B cell (primary cell): Measurements from ENCODE around the gene SESTD1. TPM values are rescaled to one million over a fixed set of nuclear protein-coding genes. Genes with fewer than 3 reads are reported as not detected.

Source experiments
- ATAC-seq: fragments of 200-7000 bp; cut with Tn5 transposase; one replicate; pipeline ENCODE4 v1.10.0; 2021; ENCODE audit warnings: low read depth, mild to moderate bottlenecking, moderate number of reproducible peaks, moderate library complexity
- CTCF ChIA-PET: fragments of 350-600 bp; sonication (Branson Sonifier 250); formaldehyde crosslinking; loops from one replicate; lab custom pipeline; 2021; ENCODE audit warnings: antibody characterized with exemption, inconsistent platforms; lab: Charles Lee
- POLR2A ChIA-PET: fragments of 350-600 bp; sonication (Branson Sonifier 250); formaldehyde crosslinking; loops from one replicate; lab custom pipeline; 2021; ENCODE audit warnings: antibody characterized with exemption; lab: Charles Lee
- DNase-seq: peaks from one replicate; pipeline ENCODE4 v3.0.0; 2013
- H2AFZ ChIP-seq: 2 replicates; pipeline ENCODE4 v1.6.1; 2012; ENCODE audit warnings: mild to moderate bottlenecking, low read depth, low read length; ENCODE audit not compliant: insufficient read depth, poor library complexity, severe bottlenecking
- H3K27ac ChIP-seq, 2 donors: 1 replicate in 1 of 2; 2 replicates in 1 of 2; pipeline ENCODE4 v1.5.1; 2012 to 2013; ENCODE audit warnings: low read length in 2 of 2, mild to moderate bottlenecking in 2 of 2, moderate library complexity in 1 of 2
- H3K27me3 ChIP-seq, 4 experiments: fragments of 200-600 bp in 1 of 4; sonication (generic) in 1 of 4; replicated peaks in 1 of 4; 1 replicate in 2 of 4; 2 replicates in 2 of 4; pipeline versions ENCODE4 v1.6.1 to v1.7.0; 2013 to 2016; ENCODE audit warnings: low read length in 3 of 4, mild to moderate bottlenecking in 2 of 4, mixed read lengths in 1 of 4, moderate library complexity in 1 of 4; ENCODE audit not compliant: insufficient read depth in 4 of 4, control insufficient read depth in 3 of 4; ENCODE audit errors: control extremely low read depth in 1 of 4
- H3K36me3 ChIP-seq, 2 experiments: replicated peaks in 1 of 2; 1 replicate in 1 of 2; 2 replicates in 1 of 2; pipeline versions ENCODE4 v1.6.1 to v1.7.1; 2013; ENCODE audit warnings: low read length in 1 of 2; ENCODE audit not compliant: insufficient read depth in 2 of 2, control insufficient read depth in 1 of 2; ENCODE audit errors: control extremely low read depth in 1 of 2, extremely low read depth in 1 of 2
- H3K4me1 ChIP-seq, 2 donors: fragments of 200-600 bp in 1 of 2; sonication (generic) in 1 of 2; 1 replicate in 1 of 2; 2 replicates in 1 of 2; pipeline versions ENCODE4 v1.5.1 to v1.6.1; 2013 to 2017; ENCODE audit warnings: low read length in 2 of 2; ENCODE audit not compliant: control insufficient read depth in 2 of 2, insufficient read depth in 2 of 2
- H3K4me2 ChIP-seq: replicated peaks from 2 replicates; pipeline ENCODE3; 2012; ENCODE audit warnings: mild to moderate bottlenecking, low read depth, low read length; ENCODE audit not compliant: poor library complexity, severe bottlenecking
- H3K4me3 ChIP-seq, 5 experiments: fragments of 200-600 bp in 1 of 5; sonication (generic) in 1 of 5; 1 replicate in 3 of 5; 2 replicates in 2 of 5; pipeline versions ENCODE4 v1.5.1 to v1.7.0; 2011 to 2016; ENCODE audit warnings: low read length in 4 of 5, mild to moderate bottlenecking in 4 of 5, low read depth in 2 of 5, control low read depth in 1 of 5, moderate library complexity in 1 of 5; ENCODE audit not compliant: insufficient read depth in 1 of 5; ENCODE audit errors: control extremely low read depth in 1 of 5, extremely low read depth in 1 of 5
- H3K79me2 ChIP-seq: fragments of 200-600 bp; sonication (generic); one replicate; pipeline ENCODE4 v1.6.0; 2016; ENCODE audit warnings: low read length; ENCODE audit not compliant: control insufficient read depth, insufficient read depth
- H3K9ac ChIP-seq: fragments of 200-600 bp; sonication (generic); 2 replicates; pipeline ENCODE4 v1.6.1; 2017; ENCODE audit warnings: mild to moderate bottlenecking, low read length, moderate library complexity
- H3K9me3 ChIP-seq, 3 donors: one replicate each; pipeline versions ENCODE4 v1.6.1 to v1.7.1; 2013; ENCODE audit warnings: low read length in 2 of 3; ENCODE audit not compliant: control insufficient read depth in 2 of 3, insufficient read depth in 1 of 3; ENCODE audit errors: control extremely low read depth in 1 of 3
- H4K20me1 ChIP-seq: 2 replicates; pipeline ENCODE4 v1.6.0; 2012; ENCODE audit warnings: mild to moderate bottlenecking, low read length; ENCODE audit not compliant: insufficient read depth, control insufficient read depth, poor library complexity, severe bottlenecking
- H3K27ac Mint-ChIP-seq: one replicate; pipeline ENCODE4 v1.8.0; 2021; ENCODE audit warnings: mixed read lengths
- H3K27me3 Mint-ChIP-seq: one replicate; pipeline ENCODE4 v1.8.0; 2021; ENCODE audit warnings: mixed read lengths
- H3K4me1 Mint-ChIP-seq: one replicate; pipeline ENCODE4 v1.8.0; 2021; ENCODE audit warnings: mixed read lengths
- H3K4me3 Mint-ChIP-seq: one replicate; pipeline ENCODE4 v1.8.0; 2021; ENCODE audit warnings: mixed read lengths
- H3K9me3 Mint-ChIP-seq: one replicate; pipeline ENCODE4 v1.8.0; 2022; ENCODE audit warnings: mixed read lengths; ENCODE audit not compliant: insufficient read depth
- EZH2 ChIP-seq: IDR thresholded peaks from 2 replicates; pipeline ENCODE4 v1.6.1; 2012; ENCODE audit warnings: borderline replicate concordance, low read depth, mild to moderate bottlenecking, moderate library complexity, low read length; ENCODE audit not compliant: insufficient read depth, poor library complexity, severe bottlenecking
- WGBS: methylation state at CpG from one replicate; pipeline ENCODE4 v1.1.5; 2013; ENCODE audit warnings: missing lambda C conversion rate; ENCODE audit not compliant: insufficient coverage; 5-methylcytosine and 5-hydroxymethylcytosine counted together
- intact Hi-C: fragments of 100-400 bp; cut with micrococcal nuclease; formaldehyde crosslinking; loops from one replicate; pipeline ENCODE4 v1.10.0; 2022
- polyA plus RNA-seq: library from polyadenylated mRNA; depleted of rRNA; stranded (reverse); fragments of >200 nt; gene quantifications from 2 replicates; pipeline ENCODE4 v1.2.3, GENCODE V29; 2012
- total RNA-seq, 2 donors: library from RNA; stranded (reverse); fragments of 120-200 nt in 1 of 2; gene quantifications; 1 replicate in 1 of 2; 2 replicates in 1 of 2; pipeline versions ENCODE4 v1.2.3 to v1.2.4, GENCODE V29; 2013 to 2022
- TF ChIP-seq, protein P1 (sequence below): fragments of 200-600 bp; IDR thresholded peaks from one replicate; pipeline ENCODE4 v1.8.0; 2022; ENCODE audit warnings: antibody characterized with exemption, mild to moderate bottlenecking

The SESTD1 gene
- total and polyA plus RNA-seq, 2 donors (not counting 1 experiment from before 2014, with no cell fraction given), result 52.0 to 66.1 TPM

- intact Hi-C loops, result no loop called here
- Mint-ChIP-seq H3K27ac (no peak overlapping the region), H3K27me3 (no peaks in the 10 kb centered on the region), H3K9me3 (peaks cover 5% of the 10 kb centered on the region), H3K4me3 (no peak overlapping the region), H3K4me1 (no peaks in the 10 kb centered on the region)
- no peak for DNase-seq
- no peaks in the 10 kb centered on the region for H3K27me3 ChIP-seq
- H3K4me1 ChIP-seq, result no peaks in the 10 kb centered on the region
- CTCF ChIA-PET, result no interaction called here
- TF ChIP-seq EZH2, result no peak
- TF ChIP-seq, protein P1, sequence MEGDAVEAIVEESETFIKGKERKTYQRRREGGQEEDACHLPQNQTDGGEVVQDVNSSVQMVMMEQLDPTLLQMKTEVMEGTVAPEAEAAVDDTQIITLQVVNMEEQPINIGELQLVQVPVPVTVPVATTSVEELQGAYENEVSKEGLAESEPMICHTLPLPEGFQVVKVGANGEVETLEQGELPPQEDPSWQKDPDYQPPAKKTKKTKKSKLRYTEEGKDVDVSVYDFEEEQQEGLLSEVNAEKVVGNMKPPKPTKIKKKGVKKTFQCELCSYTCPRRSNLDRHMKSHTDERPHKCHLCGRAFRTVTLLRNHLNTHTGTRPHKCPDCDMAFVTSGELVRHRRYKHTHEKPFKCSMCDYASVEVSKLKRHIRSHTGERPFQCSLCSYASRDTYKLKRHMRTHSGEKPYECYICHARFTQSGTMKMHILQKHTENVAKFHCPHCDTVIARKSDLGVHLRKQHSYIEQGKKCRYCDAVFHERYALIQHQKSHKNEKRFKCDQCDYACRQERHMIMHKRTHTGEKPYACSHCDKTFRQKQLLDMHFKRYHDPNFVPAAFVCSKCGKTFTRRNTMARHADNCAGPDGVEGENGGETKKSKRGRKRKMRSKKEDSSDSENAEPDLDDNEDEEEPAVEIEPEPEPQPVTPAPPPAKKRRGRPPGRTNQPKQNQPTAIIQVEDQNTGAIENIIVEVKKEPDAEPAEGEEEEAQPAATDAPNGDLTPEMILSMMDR, result no peak
- H3K27ac ChIP-seq, result no peak overlapping the region
- no peak for ATAC-seq
- H3K9me3 ChIP-seq, result peaks cover 1 to 9% (median 6%) of the 10 kb centered on the region in 3 donors
- no peaks in the 10 kb centered on the region for H3K36me3 ChIP-seq
- WGBS, result no CpG with 5 or more reads among the region's 2 CpGs
- no peak overlapping the region for H3K4me2 ChIP-seq
- no peak overlapping the region for H3K9ac ChIP-seq
- H3K4me3 ChIP-seq, result no peak overlapping the region
- H2AFZ ChIP-seq, result no peak overlapping the region
- H3K79me2 ChIP-seq, result no peaks in the 10 kb centered on the region
- POLR2A ChIA-PET, result no interaction called here
- H4K20me1 ChIP-seq, result no peaks in the 10 kb centered on the region
These were observed 193.7 kb downstream of the SESTD1 start for GRCh38 chr2:179070895-179071294.

- 100% methylated on average over 1 of the region's 1 CpG for WGBS
These were observed 194.9 kb downstream of the SESTD1 start for GRCh38 chr2:179069685-179070084.

More at GRCh38 chr2:179069685-179070084, 194.9 kb downstream of the SESTD1 start:
- Histone ChIP-seq H3K79me2 (no peaks in the 10 kb centered on the region), H2AFZ (no peak overlapping the region), H3K4me3 (no peak overlapping the region), H3K27me3 (no peaks in the 10 kb centered on the region), H3K27ac (no peak overlapping the region), H3K4me2 (no peak overlapping the region), H4K20me1 (no peaks in the 10 kb centered on the region), H3K36me3 (no peaks in the 10 kb centered on the region), H3K4me1 (no peaks in the 10 kb centered on the region), H3K9ac (no peak overlapping the region), H3K9me3 (peaks cover 1 to 9% (median 6%) of the 10 kb centered on the region in 3 donors)
- H3K27ac Mint-ChIP-seq, result no peak overlapping the region
- no peak for ATAC-seq
- ChIA-PET POLR2A (no interaction called here), CTCF (no interaction called here)
- peaks cover 5% of the 10 kb centered on the region for H3K9me3 Mint-ChIP-seq
- no peaks in the 10 kb centered on the region for H3K27me3 Mint-ChIP-seq
- TF ChIP-seq EZH2, result no peak
- TF ChIP-seq, protein P1, result no peak
- no peak for DNase-seq
- intact Hi-C loops, result no loop called here
- H3K4me1 Mint-ChIP-seq, result no peaks in the 10 kb centered on the region
- no peak overlapping the region for H3K4me3 Mint-ChIP-seq
